Measurements from ENCODE around the gene LAMC3.

- no peak for TF ChIP-seq CTCF (IDR thresholded peaks at IDR 0.05; ENCODE audit: low read depth, low read length)
- no peak for TF ChIP-seq POLR2A (IDR thresholded peaks at IDR 0.05; ENCODE audit: extremely low read depth, insufficient read length)
- no peak for TF ChIP-seq MAX (IDR thresholded peaks at IDR 0.05; ENCODE audit: low read depth, low read length)
- TF ChIP-seq MYC (IDR thresholded peaks at IDR 0.05; ENCODE audit: low read depth, low read length) = no peak
These were observed 24.5 kb upstream of the LAMC3 start for GRCh38 chr9:130984521-130984920.
